ENCODE measurements around the gene C1QTNF4.

DNA sequence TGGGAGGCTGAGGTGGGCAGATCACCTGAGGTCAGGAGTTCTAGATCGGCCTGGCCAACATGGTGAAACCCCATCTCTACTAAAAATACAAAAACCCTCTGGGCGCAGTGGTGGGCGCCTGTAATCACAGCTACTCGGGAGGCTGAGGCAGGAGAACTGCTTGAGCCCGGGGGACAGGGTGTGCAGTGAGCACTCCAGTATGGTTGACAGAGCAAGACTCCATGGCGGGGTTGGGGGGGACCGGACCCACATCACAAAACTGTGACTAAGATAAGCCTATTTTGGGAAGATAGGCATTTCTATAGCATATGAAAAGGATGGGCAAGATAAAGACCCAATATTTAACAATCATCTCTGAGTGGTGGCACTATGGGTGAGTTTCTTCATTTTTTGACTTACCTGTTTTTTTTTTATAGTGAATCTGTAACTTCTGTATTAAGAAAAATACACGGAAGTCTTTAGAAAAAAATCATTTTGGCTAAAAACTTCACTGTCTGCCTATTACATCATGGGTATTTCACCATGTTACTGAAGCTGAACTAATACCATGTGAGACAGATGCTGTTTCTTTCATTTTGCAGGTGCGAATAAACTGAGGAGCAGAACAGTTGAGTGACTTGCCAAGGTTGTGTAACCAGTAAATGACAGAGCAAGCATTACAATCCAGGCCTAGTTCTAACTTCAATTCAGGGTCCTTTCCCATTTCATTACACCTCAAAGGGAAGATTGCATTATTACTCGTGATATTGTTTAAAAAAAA, 43.7 kb downstream of the C1QTNF4 start:
- no peak for TF ChIP-seq RAD51 (IDR thresholded peaks at IDR 0.05; ENCODE audit: borderline replicate concordance)
- no peak for TF ChIP-seq ZC3H13 (CRISPR knock-in tag; IDR thresholded peaks at IDR 0.05)
- no peak for TF ChIP-seq TAF1 (CRISPR knock-in tag; IDR thresholded peaks at IDR 0.05)
- TF ChIP-seq, protein P1, sequence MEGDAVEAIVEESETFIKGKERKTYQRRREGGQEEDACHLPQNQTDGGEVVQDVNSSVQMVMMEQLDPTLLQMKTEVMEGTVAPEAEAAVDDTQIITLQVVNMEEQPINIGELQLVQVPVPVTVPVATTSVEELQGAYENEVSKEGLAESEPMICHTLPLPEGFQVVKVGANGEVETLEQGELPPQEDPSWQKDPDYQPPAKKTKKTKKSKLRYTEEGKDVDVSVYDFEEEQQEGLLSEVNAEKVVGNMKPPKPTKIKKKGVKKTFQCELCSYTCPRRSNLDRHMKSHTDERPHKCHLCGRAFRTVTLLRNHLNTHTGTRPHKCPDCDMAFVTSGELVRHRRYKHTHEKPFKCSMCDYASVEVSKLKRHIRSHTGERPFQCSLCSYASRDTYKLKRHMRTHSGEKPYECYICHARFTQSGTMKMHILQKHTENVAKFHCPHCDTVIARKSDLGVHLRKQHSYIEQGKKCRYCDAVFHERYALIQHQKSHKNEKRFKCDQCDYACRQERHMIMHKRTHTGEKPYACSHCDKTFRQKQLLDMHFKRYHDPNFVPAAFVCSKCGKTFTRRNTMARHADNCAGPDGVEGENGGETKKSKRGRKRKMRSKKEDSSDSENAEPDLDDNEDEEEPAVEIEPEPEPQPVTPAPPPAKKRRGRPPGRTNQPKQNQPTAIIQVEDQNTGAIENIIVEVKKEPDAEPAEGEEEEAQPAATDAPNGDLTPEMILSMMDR (CRISPR knock-in tag; IDR thresholded peaks at IDR 0.05) = no peak
- TF ChIP-seq, protein P2, sequence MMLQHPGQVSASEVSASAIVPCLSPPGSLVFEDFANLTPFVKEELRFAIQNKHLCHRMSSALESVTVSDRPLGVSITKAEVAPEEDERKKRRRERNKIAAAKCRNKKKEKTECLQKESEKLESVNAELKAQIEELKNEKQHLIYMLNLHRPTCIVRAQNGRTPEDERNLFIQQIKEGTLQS (CRISPR knock-in tag; IDR thresholded peaks at IDR 0.05) = no peak
- TF ChIP-seq FOSL1 (CRISPR knock-in tag; IDR thresholded peaks at IDR 0.05; ENCODE audit: borderline replicate concordance) = no peak
- no peak for TF ChIP-seq NFATC3 (CRISPR knock-in tag; IDR thresholded peaks at IDR 0.05)
- no peak for TF ChIP-seq BRD4 (CRISPR knock-in tag; IDR thresholded peaks at IDR 0.05)
- TF ChIP-seq, protein P3, sequence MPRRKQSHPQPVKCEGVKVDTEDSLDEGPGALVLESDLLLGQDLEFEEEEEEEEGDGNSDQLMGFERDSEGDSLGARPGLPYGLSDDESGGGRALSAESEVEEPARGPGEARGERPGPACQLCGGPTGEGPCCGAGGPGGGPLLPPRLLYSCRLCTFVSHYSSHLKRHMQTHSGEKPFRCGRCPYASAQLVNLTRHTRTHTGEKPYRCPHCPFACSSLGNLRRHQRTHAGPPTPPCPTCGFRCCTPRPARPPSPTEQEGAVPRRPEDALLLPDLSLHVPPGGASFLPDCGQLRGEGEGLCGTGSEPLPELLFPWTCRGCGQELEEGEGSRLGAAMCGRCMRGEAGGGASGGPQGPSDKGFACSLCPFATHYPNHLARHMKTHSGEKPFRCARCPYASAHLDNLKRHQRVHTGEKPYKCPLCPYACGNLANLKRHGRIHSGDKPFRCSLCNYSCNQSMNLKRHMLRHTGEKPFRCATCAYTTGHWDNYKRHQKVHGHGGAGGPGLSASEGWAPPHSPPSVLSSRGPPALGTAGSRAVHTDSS (CRISPR knock-in tag; conservative IDR thresholded peaks at IDR 0.05) = no peak
- no peak for TF ChIP-seq RNF2 (conservative IDR thresholded peaks at IDR 0.05; ENCODE audit: low read depth)
- TF ChIP-seq, protein P4, sequence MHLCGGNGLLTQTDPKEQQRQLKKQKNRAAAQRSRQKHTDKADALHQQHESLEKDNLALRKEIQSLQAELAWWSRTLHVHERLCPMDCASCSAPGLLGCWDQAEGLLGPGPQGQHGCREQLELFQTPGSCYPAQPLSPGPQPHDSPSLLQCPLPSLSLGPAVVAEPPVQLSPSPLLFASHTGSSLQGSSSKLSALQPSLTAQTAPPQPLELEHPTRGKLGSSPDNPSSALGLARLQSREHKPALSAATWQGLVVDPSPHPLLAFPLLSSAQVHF (CRISPR knock-in tag; IDR thresholded peaks at IDR 0.05) = no peak
- no peak for TF ChIP-seq JUND (CRISPR knock-in tag; IDR thresholded peaks at IDR 0.05)
